HFFc6 (cell line): ENCODE data around the gene MYT1. TPM values are rescaled to one million over a fixed set of nuclear protein-coding genes. Genes with fewer than 3 reads are reported as not detected.
"Not testable (repeated sequence)": the region's sequence is repeated elsewhere in the genome, so short reads cannot be mapped to it uniquely, and the experiment has no call there.

Experiments used
- DNase-seq: peaks from one replicate; pipeline ENCODE4 v3.0.0-alpha.2; 2018
- H3K27ac Mint-ChIP-seq: 2 replicates; pipeline ENCODE4 v1.8.0; 2020; ENCODE audit warnings: mild to moderate bottlenecking, mixed read lengths
- H3K27me3 Mint-ChIP-seq: 2 replicates; pipeline ENCODE4 v1.8.0; 2021; ENCODE audit warnings: mild to moderate bottlenecking, moderate library complexity, mixed read lengths; ENCODE audit not compliant: insufficient read depth
- H3K36me3 Mint-ChIP-seq: 2 replicates; pipeline ENCODE4 v1.8.0; 2021; ENCODE audit warnings: low read depth, mixed read lengths
- H3K4me1 Mint-ChIP-seq: 2 replicates; pipeline ENCODE4 v1.8.0; 2020; ENCODE audit warnings: low read depth, mixed read lengths
- H3K4me3 Mint-ChIP-seq: 2 replicates; pipeline ENCODE4 v1.8.0; 2020; ENCODE audit warnings: mild to moderate bottlenecking, moderate library complexity, mixed read lengths
- H3K9me3 Mint-ChIP-seq: 2 replicates; pipeline ENCODE4 v1.8.0; 2020; ENCODE audit warnings: mild to moderate bottlenecking, mixed read lengths
- long read RNA-seq: library from polyadenylated mRNA; unstranded; transcript quantifications from one replicate; pipeline ENCODE4 v2.0.0, GENCODE V29; 2019
- total RNA-seq, 6 experiments: library from RNA; stranded (reverse); fragmentation: NEBNext Ultra II Directional; extraction: Animal tissue kit (Norgen Biotek cat#: 25700); gene quantifications; 2 replicates in 1 of 6; 3 replicates in 5 of 6; pipeline ENCODE4 v1.2.3, GENCODE V29; 2021
- TF ChIP-seq, protein P1 (sequence below): fragments of 200-600 bp; sonication (generic); IDR thresholded peaks from 2 replicates; pipeline ENCODE4 v1.5.0; 2021; ENCODE audit warnings: antibody characterized with exemption, mild to moderate bottlenecking

Gene MYT1
- total RNA-seq = not detected
- long read RNA-seq = 0 reads

DNA sequence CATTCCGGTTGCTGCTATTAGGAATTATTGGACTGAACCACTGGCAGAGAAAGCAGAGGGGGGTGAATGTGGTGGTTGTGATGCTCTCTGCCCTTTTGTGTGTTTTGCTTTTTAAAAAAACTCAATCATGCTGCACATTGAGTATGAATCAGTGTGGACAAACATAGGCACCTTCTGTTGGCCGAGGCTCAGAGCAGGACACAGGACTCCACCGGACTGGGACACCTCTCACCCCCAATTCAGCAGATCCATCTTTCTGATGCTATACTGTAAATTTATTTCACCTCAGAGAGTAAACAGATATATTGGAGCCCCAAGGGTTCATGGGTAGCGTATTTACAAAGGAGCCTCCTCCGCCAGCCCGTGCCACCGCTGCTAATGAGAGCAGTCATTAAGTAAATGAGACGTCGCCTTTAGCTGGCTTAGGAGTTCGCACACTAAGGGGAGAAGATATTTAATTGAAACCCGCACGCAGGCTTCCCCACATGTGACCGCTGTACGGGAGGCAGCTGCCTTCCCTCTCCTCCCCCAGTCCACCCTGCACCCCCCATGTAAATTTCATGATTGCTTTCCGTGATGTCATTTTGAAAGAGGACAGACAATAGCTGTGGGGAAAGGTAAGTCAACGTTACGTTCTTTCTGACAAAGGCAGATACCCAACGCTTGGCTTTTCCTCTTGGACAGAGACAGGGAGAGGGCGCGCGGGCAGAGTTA is at the start of gene MYT1:
TSS of gene MYT1 (plus strand) at position 330 of the 714 bp plus-strand sequence. CDS start 34,410 bp downstream, outside the sequence.
- peaks cover 11% of the 10 kb centered on the region; the same call in 1 of the 2 replicates for H3K4me1 Mint-ChIP-seq

DNA sequence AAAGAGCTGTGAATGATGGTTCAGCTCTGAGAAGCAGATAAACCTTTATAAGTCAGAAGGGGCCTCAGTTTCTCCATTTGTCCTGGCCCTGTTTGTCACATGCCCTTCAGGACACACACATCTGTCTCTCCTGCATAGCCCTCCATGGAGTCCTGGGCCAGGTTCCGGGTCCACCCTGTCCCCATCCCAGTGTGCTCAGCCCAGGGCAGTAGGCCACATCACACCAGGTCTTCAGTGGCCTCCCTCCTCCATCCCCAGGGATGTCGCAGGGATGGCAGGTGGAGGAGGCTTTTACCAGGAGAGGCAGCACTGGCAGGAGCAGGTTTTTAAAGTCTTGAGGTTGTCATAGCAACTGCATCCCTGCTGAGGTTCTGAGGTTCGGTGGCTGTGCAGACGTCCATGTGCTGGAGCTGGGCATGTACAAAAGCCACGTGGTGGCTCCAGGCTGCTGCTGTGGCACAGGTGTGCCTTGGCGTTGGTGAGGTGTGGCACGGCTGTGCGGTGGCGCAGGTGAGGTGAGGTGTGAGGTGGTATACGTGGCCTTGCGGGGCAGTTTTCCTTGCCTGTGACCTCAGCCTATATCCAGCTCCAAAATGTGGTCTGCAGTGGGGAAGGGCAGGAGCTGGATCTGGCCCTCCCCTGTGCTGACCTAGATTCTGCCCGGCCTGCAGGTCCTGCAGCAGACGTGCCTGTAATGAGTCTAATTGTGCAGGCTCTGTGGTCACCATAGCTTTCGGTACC is 48.9 kb upstream of the MYT1 start:
- H3K27me3 Mint-ChIP-seq = peaks cover 21% of the 10 kb centered on the region
- no peak for DNase-seq
- no peaks in the 10 kb centered on the region for H3K36me3 Mint-ChIP-seq
- H3K9me3 Mint-ChIP-seq = no peaks in the 10 kb centered on the region
- no peak overlapping the region for H3K27ac Mint-ChIP-seq
- TF ChIP-seq, protein P1, sequence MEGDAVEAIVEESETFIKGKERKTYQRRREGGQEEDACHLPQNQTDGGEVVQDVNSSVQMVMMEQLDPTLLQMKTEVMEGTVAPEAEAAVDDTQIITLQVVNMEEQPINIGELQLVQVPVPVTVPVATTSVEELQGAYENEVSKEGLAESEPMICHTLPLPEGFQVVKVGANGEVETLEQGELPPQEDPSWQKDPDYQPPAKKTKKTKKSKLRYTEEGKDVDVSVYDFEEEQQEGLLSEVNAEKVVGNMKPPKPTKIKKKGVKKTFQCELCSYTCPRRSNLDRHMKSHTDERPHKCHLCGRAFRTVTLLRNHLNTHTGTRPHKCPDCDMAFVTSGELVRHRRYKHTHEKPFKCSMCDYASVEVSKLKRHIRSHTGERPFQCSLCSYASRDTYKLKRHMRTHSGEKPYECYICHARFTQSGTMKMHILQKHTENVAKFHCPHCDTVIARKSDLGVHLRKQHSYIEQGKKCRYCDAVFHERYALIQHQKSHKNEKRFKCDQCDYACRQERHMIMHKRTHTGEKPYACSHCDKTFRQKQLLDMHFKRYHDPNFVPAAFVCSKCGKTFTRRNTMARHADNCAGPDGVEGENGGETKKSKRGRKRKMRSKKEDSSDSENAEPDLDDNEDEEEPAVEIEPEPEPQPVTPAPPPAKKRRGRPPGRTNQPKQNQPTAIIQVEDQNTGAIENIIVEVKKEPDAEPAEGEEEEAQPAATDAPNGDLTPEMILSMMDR = no peak
- H3K4me3 Mint-ChIP-seq = no peak overlapping the region
- H3K4me1 Mint-ChIP-seq = 0 out of 2 replicates have a peak, but pooled peaks cover 5% of the 10 kb centered on the region

More for the DNA sequence above, at the start of gene MYT1:
- TF ChIP-seq, protein P1 = no peak
- no peak within 1 kb of the TSS for H3K27ac Mint-ChIP-seq
- no peak for DNase-seq
- H3K9me3 Mint-ChIP-seq = no peaks in the 10 kb centered on the region
- no peaks in the 10 kb centered on the region for H3K36me3 Mint-ChIP-seq
- H3K27me3 Mint-ChIP-seq = peaks cover 62% of the 10 kb centered on the region
- H3K4me3 Mint-ChIP-seq = no peak within 1 kb of the TSS

DNA sequence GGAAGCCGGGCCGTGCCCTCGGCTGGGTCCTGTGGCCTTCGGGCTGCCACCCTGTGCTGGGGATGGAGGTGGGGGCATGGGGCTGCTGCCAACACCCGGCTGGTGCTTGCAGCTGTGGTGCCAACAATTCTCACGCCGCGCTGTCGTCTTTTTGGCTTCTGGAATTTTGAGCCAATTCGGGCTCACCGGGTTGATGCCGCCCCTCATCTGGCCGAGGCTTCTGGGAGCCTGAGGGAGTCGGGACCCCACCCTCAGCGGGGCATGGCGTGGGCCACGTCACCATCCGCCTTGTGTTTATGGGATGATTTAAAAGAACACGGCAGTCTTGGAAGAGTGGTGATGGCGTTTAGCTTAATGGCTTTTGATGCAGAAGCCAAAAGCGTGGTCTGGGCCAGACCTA is 48.2 kb upstream of the MYT1 start:
- H3K27me3 Mint-ChIP-seq = peaks cover 18% of the 10 kb centered on the region
- H3K9me3 Mint-ChIP-seq = no peaks in the 10 kb centered on the region
- TF ChIP-seq, protein P1 = no peak
- H3K4me3 Mint-ChIP-seq = no peak overlapping the region
- H3K27ac Mint-ChIP-seq = no peak overlapping the region
- no peaks in the 10 kb centered on the region for H3K36me3 Mint-ChIP-seq
- DNase-seq = no peak
- 0 out of 2 replicates have a peak, but pooled peaks cover 5% of the 10 kb centered on the region for H3K4me1 Mint-ChIP-seq

DNA sequence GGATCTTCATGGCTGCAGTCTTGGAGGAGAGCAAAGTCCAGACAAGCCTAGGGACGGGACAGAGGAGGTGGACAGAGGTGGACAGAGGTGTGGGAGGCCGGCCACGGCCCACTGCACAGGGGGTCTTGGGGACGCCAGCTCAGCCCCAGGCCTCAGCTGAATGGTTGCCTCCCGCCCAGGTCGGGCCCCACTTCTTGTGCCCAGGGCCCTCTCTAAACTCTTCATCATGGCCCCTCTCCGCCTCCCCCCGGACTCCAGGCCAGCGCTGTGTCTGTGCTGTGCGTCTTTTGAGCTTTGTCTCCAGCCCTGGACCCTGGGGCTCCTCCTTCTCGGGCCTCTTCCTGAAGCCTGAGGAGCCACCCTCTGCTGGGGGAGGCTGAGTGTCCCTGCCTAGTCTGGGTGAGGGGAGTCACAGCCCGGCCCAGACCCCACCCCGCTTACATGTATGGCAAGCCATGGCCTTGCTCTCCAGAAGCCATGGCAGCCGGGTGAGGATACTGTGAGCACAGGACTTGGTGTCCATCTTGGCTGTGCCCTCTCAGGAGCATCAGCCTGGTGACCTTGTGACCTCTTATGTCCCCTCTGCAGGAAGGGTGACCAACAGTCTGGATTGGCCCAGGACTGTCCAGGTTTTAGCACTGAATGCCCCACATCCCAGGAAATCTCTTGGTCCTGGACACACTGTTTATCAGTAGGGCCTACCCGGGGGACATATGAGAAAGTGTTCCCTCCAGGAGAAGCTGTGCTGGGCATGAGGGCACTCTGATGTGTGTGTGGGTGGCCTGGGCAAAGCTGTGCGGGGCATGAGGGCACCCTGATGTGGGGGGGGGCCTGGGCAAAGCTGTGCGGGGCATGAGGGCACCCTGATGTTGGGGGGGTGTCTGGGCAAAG is 47.5 kb upstream of the MYT1 start:
- Mint-ChIP-seq H3K36me3 (no peaks in the 10 kb centered on the region), H3K9me3 (no peaks in the 10 kb centered on the region), H3K27ac (no peak overlapping the region), H3K27me3 (peaks cover 22% of the 10 kb centered on the region), H3K4me3 (no peak overlapping the region), H3K4me1 (0 out of 2 replicates have a peak, but pooled peaks cover 5% of the 10 kb centered on the region)
- DNase-seq = no peak
- TF ChIP-seq, protein P1 = no peak

DNA sequence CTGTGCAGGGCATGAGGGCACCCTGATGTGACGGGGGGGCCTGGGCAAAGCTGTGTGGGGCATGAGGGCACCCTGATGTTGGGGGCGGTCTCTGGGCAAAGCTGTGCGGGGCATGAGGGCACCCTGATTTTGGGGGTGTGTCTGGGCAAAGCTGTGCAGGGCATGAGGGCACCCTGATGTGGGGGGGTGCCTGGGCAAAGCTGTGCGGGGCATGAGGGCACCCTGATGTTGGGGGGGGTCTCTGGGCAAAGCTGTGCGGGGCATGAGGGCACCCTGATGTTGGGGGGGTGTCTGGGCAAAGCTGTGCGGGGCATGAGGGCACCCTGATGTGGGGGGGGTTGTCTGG is 46.8 kb upstream of the MYT1 start:
- H3K27ac Mint-ChIP-seq, H3K4me3 Mint-ChIP-seq, H3K36me3 Mint-ChIP-seq, H3K9me3 Mint-ChIP-seq, H3K4me1 Mint-ChIP-seq, DNase-seq: not testable (repeated sequence)
- H3K27me3 Mint-ChIP-seq = peaks cover 25% of the 10 kb centered on the region
